Nephron (organoid): ENCODE measurements around the gene DAB1.

Experiments used
- H3K27ac Mint-ChIP-seq, 3 experiments: 2 replicates each; pipeline ENCODE4 v1.8.0; 2020; ENCODE audit warnings: mixed read lengths in 3 of 3, mild to moderate bottlenecking in 2 of 3, moderate library complexity in 1 of 3
- H3K27me3 Mint-ChIP-seq: 2 replicates; pipeline ENCODE4 v1.8.0; 2021; ENCODE audit warnings: low read depth, mild to moderate bottlenecking, moderate library complexity, mixed read lengths
- H3K36me3 Mint-ChIP-seq: 2 replicates; pipeline ENCODE4 v1.8.0; 2020; ENCODE audit warnings: low read depth, mixed read lengths
- H3K4me1 Mint-ChIP-seq: 2 replicates; pipeline ENCODE4 v1.8.0; 2020; ENCODE audit warnings: mixed read lengths
- H3K4me3 Mint-ChIP-seq, 3 experiments: 2 replicates each; pipeline ENCODE4 v1.8.0; 2020; ENCODE audit warnings: mild to moderate bottlenecking in 3 of 3, mixed read lengths in 3 of 3, moderate library complexity in 2 of 3
- H3K9me3 Mint-ChIP-seq: 2 replicates; pipeline ENCODE4 v1.8.0; 2020; ENCODE audit warnings: mixed read lengths
- TF ChIP-seq, protein P1 (sequence below), 3 experiments: fragments of 200-600 bp; sonication (generic); IDR thresholded peaks; one replicate each; pipeline ENCODE4 v1.5.0; 2021; ENCODE audit warnings: antibody characterized with exemption in 3 of 3; ENCODE audit not compliant: unreplicated experiment in 3 of 3

DAB1 gene

DNA sequence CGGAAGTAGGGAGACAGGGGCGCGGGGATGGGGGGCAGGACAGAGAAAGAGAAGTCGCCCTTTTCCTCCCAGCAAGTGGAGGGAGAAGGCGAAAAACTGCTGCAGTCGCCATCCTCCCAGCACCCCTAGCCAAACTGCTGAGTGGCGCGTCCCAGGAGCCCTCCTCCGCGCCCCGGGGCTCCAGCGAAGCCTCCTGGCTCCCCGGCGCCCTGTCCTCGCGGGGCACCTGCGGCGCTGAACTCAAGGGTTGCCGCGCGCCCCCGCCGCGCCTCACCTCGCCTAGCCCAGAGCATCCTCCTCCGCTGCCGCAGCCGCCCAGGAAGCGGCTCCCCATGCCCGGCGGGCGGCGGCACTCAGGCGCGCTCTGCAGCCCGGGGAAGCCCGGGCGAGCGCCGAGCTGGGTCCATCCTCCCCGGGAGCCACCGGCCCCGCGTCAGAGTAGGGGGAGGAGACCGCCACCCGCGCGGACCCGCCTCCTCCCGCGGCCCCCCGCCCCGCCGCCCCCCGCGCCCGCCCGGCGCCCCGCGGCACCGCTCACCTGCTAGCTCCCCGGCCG, at the start of gene DAB1:
Gene DAB1, minus strand, starts transcription at position 405 of the 556 bp plus-strand sequence. CDS start 133,030 bp downstream, outside the sequence.
- TF ChIP-seq, protein P1, sequence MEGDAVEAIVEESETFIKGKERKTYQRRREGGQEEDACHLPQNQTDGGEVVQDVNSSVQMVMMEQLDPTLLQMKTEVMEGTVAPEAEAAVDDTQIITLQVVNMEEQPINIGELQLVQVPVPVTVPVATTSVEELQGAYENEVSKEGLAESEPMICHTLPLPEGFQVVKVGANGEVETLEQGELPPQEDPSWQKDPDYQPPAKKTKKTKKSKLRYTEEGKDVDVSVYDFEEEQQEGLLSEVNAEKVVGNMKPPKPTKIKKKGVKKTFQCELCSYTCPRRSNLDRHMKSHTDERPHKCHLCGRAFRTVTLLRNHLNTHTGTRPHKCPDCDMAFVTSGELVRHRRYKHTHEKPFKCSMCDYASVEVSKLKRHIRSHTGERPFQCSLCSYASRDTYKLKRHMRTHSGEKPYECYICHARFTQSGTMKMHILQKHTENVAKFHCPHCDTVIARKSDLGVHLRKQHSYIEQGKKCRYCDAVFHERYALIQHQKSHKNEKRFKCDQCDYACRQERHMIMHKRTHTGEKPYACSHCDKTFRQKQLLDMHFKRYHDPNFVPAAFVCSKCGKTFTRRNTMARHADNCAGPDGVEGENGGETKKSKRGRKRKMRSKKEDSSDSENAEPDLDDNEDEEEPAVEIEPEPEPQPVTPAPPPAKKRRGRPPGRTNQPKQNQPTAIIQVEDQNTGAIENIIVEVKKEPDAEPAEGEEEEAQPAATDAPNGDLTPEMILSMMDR (IDR thresholded peaks at IDR 0.05; ENCODE audit: unreplicated experiment in 3 of 3), result no peak
- Mint-ChIP-seq H3K9me3 (no peaks in the 10 kb centered on the region), H3K4me3 (peak within 1 kb of the TSS; percentile 85 to 88 (median 88)), H3K36me3 (no peaks in the 10 kb centered on the region), H3K27ac (peak within 1 kb of the TSS in 1 of 3 experiments; percentile 71), H3K27me3 (peaks cover 89% of the 10 kb centered on the region), H3K4me1 (peaks cover 26% of the 10 kb centered on the region)

DNA sequence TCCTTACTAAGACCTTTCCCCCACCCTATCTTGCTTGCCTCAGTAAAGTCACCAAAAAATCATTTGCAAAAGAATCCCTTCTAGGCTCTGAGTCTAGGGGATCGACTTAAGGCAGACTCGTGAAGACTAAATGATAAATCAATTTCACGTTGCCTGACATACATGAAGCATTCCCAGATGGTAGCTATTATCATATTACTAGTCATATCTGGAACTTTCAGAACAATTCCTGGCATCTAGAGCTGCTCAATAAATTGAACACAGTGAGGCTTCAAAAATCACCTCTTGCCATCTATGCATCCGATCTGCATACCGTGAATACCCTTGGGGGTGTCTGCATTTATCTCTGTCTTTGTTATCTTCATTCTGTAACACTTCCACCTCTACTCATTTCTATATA, 49.6 kb upstream of the DAB1 start:
- peaks cover 3% of the 10 kb centered on the region for H3K27me3 Mint-ChIP-seq
- H3K36me3 Mint-ChIP-seq, result no peaks in the 10 kb centered on the region
- H3K4me1 Mint-ChIP-seq, result peaks cover 17% of the 10 kb centered on the region
- no peaks in the 10 kb centered on the region for H3K9me3 Mint-ChIP-seq
- TF ChIP-seq, protein P1 (IDR thresholded peaks at IDR 0.05; ENCODE audit: unreplicated experiment in 3 of 3), result no peak
- H3K4me3 Mint-ChIP-seq, result no peak overlapping the region
- H3K27ac Mint-ChIP-seq, result no peak overlapping the region

DNA sequence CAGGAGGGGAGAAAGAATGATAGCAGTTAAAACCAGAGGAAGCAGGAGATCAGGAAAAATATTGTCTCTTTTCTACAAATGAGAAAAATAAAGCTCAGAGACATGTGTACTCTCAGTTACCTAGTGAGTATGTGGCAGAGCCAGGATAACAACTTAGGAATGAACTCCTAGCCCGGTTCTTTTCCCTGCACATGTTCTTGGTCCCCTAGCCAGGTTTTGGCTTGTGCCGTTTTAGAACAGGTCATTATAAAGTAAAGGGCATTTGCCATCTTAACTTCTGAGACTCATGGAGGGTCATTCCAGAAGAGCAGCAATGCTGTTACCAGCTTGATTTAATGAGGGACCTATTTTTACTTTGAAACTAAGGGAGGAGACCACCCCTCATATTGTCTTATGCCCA, 48.1 kb upstream of the DAB1 start:
- H3K27me3 Mint-ChIP-seq, result peaks cover 3% of the 10 kb centered on the region
- H3K9me3 Mint-ChIP-seq, result no peaks in the 10 kb centered on the region
- TF ChIP-seq, protein P1 (IDR thresholded peaks at IDR 0.05; ENCODE audit: unreplicated experiment in 3 of 3), result no peak
- H3K4me1 Mint-ChIP-seq, result peaks cover 24% of the 10 kb centered on the region
- no peak overlapping the region for H3K4me3 Mint-ChIP-seq
- H3K27ac Mint-ChIP-seq, result no peak overlapping the region
- no peaks in the 10 kb centered on the region for H3K36me3 Mint-ChIP-seq

DNA sequence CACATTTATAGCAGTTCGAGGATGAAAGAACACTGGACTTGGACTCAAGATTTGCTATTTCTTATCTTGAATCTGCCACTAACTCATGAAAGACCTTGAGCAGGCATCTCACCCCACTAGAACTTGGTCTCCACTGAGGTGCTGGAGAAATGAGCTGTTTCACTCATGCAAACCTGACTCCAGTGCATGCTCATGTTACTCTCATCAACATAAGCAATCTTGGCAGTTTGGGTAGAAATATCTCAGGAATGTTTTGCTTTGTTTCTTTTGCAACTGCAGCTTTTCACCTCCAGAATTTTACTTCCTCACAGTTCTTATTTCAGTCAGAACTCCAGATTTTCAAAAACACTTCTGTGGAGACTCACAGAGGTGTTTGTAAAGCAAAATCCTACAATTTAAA, 46.2 kb upstream of the DAB1 start:
- Mint-ChIP-seq H3K36me3 (no peaks in the 10 kb centered on the region), H3K4me1 (peaks cover 24% of the 10 kb centered on the region), H3K27ac (peak overlapping the region in 1 of 3 experiments; percentile 32), H3K27me3 (peaks cover 3% of the 10 kb centered on the region), H3K4me3 (no peak overlapping the region), H3K9me3 (no peaks in the 10 kb centered on the region)
- TF ChIP-seq, protein P1 (IDR thresholded peaks at IDR 0.05; ENCODE audit: unreplicated experiment in 3 of 3), result no peak

DNA sequence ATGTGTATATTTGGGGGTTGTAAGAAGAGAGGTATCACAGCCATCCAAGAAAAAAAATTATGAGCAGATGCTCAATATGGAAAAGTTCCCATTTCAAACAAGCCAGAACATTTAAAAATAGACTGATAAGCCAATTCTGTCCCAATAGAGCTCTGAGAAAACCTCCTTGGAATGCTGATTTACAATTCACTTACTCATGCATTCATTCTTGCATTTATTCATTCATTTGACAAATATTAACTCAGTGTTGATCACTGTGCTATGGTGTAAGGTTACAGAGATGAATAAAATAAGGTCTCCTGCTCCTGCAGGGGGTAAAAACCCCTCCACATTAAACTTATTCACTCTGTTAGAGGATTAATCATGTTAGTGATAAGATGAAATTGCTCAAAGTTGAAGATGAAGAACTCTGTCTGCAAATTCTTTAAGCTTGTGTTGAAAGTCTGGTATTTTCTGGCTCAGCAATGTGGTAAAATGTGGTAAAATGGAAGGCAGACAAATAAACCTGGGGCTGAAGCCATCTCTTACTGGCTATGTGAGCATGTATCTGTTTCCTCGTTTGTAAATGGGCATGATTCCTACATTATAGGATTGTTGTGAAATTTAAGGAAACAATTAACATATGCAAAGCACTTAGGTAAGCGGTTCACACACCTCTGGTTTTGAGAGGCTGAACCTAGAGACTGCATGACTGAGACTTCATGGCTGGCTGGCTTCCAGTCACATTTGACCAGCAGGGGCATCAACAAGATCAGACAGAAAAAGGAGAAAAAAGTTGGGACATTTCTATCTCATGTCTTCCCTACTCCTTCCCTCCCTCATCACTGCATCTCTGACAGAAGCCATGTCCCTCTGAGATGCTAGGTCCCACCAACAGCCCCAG, 45.0 kb upstream of the DAB1 start:
- Mint-ChIP-seq H3K36me3 (no peaks in the 10 kb centered on the region), H3K27me3 (peaks cover 3% of the 10 kb centered on the region), H3K27ac (peak overlapping the region in 1 of 3 experiments; percentile 10), H3K4me3 (no peak overlapping the region), H3K9me3 (no peaks in the 10 kb centered on the region), H3K4me1 (peaks cover 24% of the 10 kb centered on the region)
- TF ChIP-seq, protein P1 (IDR thresholded peaks at IDR 0.05; ENCODE audit: unreplicated experiment in 3 of 3), result no peak
